Pulmonary artery endothelial cell (primary cell): ENCODE results near the gene ATP10A. TPM values are rescaled to one million over a fixed set of nuclear protein-coding genes. Genes with fewer than 3 reads are reported as not detected.
"Not testable (repeated sequence)": the region's sequence is repeated elsewhere in the genome, so short reads cannot be mapped to it uniquely, and the experiment has no call there.

ENCODE experiments used
- DNase-seq: peaks from one replicate; pipeline ENCODE4 v3.0.0-alpha.2; 2011; ENCODE audit warnings: low read depth, low spot score
- total RNA-seq: library from RNA; depleted of rRNA; stranded (reverse); fragments of >200 nt; gene quantifications from 2 replicates; pipeline ENCODE4 v1.2.3, GENCODE V29; 2014

The ATP10A gene
- total RNA-seq, 1 donor from 2014 or later: not detected

DNA sequence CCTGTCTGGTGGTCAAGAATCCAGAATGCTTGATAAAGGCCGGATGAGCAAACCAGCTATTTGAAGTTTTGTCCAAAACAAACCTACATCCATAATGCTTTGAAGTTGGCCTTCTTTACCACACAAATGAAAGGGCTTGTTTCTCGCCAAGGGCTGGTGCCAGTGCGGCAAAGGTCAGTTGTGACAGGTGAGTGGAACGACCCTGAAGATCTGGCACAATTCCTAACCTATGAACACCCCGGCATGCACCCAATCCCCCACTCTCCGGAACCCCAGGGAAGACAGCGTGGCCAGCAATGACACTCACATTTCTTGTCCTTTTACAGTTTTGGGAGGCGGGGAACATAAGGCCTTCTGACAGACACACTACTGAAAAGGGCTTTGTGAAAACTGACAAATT, 90.6 kb downstream of the ATP10A start:
- DNase-seq: no peak

DNA sequence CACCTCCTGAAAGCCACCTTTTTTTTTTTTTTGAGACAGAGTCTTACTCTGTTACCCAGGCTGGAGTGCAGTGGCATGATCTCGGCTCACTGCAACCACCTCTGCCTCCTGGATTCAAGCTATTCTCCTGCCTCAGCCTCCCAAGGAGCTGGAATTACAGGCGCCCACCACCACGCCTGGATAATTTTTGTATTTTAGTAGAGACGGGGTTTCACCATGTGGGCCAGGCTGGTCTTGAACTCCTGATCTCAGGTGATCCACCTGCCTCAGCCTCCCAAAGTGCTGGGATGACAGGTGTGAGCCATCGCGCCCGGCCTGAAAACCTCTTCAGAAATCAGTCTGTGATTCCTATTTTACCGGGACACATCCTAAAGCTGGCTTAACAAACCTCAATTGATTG, 91.4 kb downstream of the ATP10A start:
- not testable (repeated sequence) for DNase-seq

GRCh38 chr15:25771338-25771706, 91.8 kb downstream of the ATP10A start:
- no peak for DNase-seq

DNA sequence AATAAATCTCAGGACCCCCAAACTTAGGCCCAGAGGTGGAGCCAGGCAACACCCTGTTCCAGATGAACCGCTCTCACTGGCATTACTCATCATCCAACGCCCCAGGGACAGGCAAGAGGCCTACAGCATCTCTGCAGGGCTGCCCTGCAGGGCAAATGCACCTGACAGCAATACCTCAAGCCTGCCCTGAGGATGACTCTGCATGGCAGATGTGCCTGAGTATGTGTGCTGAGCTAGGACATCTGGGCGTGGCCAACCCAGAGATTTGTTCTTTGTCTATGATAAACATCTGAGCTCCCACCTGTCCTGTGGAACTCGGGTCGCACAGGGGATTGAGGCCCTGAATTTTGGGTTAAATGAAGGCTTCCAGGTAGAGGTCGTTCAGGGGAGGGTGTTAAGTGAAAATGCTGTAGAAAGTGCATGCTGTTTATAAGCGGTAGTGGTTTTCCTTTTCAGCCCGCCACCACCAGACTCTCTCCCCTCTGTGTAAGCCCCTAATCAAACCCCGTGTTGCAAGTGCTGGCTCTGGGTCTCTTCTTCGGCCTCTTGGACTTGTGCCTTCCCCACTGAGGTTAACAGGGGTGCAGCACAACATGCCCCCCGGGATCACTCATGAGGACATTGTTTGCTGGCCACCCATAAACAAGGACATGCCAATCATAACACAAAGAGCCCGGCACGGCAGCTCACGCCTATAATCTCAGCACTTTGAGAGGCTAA, 92.3 kb downstream of the ATP10A start:
- DNase-seq: no peak

DNA sequence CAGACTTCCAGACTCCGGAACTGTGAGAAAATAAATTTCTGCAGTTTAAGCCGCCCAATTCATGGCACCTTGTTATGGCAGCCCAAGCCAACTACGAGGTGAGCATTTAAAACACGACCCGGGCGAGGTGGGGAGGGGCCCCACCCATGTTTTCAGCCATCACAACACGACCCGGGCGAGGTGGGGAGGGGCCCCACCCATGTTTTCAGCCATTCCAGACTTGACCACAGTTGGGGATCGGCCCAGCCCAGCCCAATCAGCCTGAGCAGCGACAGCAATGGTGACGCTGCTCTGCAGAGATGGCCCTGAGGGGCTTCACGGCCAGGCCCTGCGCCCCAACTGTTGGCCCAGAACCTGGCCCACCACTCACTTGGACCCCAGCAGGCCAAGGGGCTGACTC, 93.1 kb downstream of the ATP10A start:
- no peak for DNase-seq

DNA sequence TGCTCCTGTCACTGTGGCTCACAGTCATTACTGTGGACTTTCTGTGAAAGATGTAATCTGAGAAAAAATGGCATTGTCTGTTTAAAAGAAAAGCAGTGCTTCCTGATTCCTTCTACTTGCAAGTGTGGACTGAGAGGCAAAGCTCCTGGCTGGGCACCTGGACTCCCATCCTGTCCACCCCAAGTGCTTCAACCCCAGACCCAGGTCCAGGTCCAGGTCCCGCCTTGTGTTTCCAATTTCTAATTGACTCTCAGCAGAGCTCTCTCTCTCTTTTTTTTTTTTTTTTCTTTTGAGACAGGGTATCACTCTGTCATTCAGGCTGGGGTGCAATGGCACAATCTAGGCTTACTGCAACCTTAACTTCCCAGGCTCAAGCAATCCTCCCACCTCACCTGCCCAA, 94.9 kb downstream of the ATP10A start:
- no peak for DNase-seq

GRCh38 chr15:25767356-25768151, 95.6 kb downstream of the ATP10A start:
- no peak for DNase-seq

DNA sequence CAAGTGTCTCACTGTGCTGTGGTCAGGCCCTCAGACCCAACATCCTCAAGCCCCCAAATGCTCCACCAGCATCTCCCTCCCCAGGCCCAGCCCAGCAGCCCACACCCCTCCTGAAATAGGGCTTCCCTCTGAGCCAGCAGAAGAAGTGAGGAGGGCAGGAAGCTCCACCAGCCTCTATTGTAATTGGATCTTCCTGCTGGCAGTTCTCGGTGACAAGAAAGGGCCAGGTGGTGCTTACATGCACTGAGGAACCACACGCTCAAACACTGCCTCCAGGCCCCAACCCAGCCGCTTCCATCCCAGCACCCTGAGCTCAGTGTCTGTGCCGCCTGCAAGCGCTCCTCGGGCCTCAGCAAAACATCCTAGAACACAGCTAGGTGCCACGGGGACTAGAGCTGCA, 96.7 kb downstream of the ATP10A start:
- DNase-seq: no peak

DNA sequence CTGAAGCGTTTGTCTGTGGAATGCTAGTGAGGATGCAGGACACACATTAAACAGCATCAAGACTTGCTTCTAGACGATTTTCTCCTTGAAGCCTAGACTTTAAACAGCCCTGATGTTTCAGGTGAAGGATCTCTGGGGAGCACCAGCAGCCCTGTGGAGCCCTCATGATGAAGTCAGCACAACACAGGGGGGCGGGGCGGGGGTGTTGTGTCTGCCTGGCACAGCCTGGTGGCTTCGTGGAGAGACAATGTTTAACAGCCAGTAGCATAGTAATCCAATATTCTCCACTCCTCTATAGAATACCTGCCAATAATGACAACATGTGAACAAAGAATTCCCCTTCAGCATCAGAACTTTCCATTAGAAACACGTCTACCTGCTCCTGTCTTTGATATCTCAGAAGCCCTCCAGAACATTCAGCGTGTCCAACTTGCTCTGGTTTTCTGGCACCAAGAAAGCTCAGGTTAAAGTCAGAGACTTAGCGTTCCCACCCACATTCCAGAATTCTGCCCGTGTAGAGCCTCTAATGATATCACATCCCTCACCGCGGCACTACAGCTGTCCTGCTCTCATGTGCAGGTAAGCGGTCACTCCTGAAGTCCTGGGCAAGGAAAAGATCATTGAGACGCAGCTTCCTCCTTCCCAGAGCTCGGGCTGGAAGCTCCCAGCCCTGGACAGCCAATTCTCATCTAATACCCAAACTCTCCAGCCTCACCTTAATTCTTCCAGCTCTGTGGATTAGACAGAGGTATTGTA, 98.0 kb downstream of the ATP10A start:
- no peak for DNase-seq

GRCh38 chr15:25763954-25764353, 99.2 kb downstream of the ATP10A start:
- DNase-seq: no peak

DNA sequence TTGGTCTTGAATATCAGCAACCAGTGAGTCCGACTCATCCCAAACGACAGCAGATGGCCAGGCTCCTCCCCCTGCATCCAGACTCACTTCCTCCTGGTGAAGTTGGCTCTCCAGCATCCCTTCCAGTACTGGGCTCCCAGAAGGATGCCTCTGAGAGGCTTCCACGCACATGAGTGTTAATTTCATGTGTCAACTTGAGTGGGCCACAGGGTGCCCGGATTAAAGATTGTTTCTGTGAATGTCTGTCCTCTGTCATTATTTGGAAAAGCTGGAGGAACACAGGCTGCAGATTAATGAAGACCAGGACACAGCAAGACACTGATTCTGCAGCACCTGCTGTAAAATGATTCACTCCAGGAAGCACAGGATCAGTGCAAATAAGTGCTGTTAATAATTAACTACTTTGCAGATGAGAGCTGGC, 99.8 kb downstream of the ATP10A start:
- DNase-seq: no peak

GRCh38 chr15:25761971-25762662, 101.0 kb downstream of the ATP10A start:
- no peak for DNase-seq

DNA sequence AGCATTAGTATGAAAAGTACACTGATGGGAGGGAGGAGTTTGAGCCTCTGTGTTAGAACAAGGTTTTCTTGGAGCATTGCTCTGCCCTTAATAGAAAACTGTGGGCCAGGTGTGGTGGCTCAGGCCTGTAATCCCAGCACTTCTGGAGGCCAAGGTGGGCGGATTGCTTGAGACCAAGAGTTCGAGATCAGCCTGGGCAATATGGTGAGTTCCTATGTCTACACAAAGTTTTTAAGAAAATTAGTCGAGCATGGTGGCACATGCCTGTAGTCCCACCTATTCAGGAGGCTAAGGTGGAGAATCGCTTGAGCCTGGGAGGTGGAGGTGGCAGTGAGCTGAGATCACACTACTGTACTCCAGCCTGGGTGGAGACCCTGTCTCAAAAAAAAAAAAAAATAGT, 103.7 kb downstream of the ATP10A start:
- DNase-seq: no peak

- DNase-seq: not testable (repeated sequence)
Measured at GRCh38 chr15:25758612-25759011, 104.5 kb downstream of the ATP10A start.

GRCh38 chr15:25743548-25744275, 119.4 kb downstream of the ATP10A start:
- DNase-seq: no peak

- DNase-seq: no peak
Measured at GRCh38 chr15:25742776-25743547, 120.2 kb downstream of the ATP10A start.

- DNase-seq: no peak
Measured at GRCh38 chr15:25742041-25742730, 120.9 kb downstream of the ATP10A start.

DNA sequence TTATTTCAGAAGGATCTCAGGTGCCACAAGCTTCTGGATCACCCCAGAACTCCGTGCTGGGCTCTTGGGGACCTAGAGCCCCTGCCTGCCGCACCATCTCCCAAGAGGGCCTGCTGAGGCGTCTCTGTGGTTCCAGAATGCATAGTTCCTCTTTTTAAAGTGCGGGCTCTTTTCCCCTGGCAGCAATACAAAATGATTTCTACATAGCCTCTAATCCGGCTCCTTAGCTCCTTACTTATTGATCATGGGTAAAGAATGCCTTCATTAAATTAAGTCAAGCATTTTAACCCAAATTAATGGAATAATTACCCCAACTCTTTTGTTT, 121.9 kb downstream of the ATP10A start:
- no peak for DNase-seq

GRCh38 chr15:25740383-25741255, 122.5 kb downstream of the ATP10A start:
- no peak for DNase-seq
